ENCODE results near the gene GRID1.

GRCh38 chr10:86333826-86334487 lies 32.6 kb downstream of the GRID1 start:
- TF ChIP-seq POLR2AphosphoS5 (IDR thresholded peaks at IDR 0.05; ENCODE audit: low read depth, low read length) (no peak), POU2F2 (IDR thresholded peaks at IDR 0.05; ENCODE audit: low read depth, low read length) (no peak)

Measured in GM12891 (cell line).